Loucy (cell line): ENCODE measurements around the gene ARNT2.

Source experiments
- H2AFZ ChIP-seq: fragments of 200-600 bp; sonication (generic); 2 replicates; pipeline ENCODE4 v1.6.0; 2016; ENCODE audit warnings: antibody characterized with exemption, mild to moderate bottlenecking, low read length, moderate library complexity
- H3F3A ChIP-seq: fragments of 200-600 bp; 2 replicates; pipeline ENCODE4 v1.6.0; 2016; ENCODE audit warnings: antibody characterized with exemption, low read depth, mild to moderate bottlenecking
- H3K27me3 ChIP-seq: fragments of 200-600 bp; sonication (generic); 2 replicates; pipeline ENCODE4 v1.6.1; 2014; ENCODE audit warnings: low read length, mild to moderate bottlenecking; ENCODE audit not compliant: insufficient read depth, poor library complexity, severe bottlenecking
- H3K36me3 ChIP-seq: fragments of 200-600 bp; sonication (generic); 2 replicates; pipeline ENCODE4 v1.6.1; 2016; ENCODE audit warnings: low read length; ENCODE audit not compliant: insufficient read depth
- H3K4me1 ChIP-seq: fragments of 200-600 bp; sonication (generic); 2 replicates; pipeline ENCODE4 v1.5.1; 2014; ENCODE audit warnings: low read length, mild to moderate bottlenecking; ENCODE audit not compliant: insufficient read depth, poor library complexity, severe bottlenecking
- H3K4me2 ChIP-seq: fragments of 200-600 bp; sonication (generic); 2 replicates; pipeline ENCODE4 v1.6.0; 2014; ENCODE audit warnings: antibody characterized with exemption, low read length, low read depth, mild to moderate bottlenecking; ENCODE audit not compliant: poor library complexity, severe bottlenecking
- H3K4me3 ChIP-seq: fragments of 200-600 bp; sonication (generic); 2 replicates; pipeline ENCODE4 v1.5.1; 2014; ENCODE audit warnings: low read length, mild to moderate bottlenecking, mixed read lengths; ENCODE audit not compliant: poor library complexity, severe bottlenecking
- H3K79me2 ChIP-seq: fragments of 200-600 bp; sonication (generic); 2 replicates; pipeline ENCODE4 v1.6.1; 2014; ENCODE audit warnings: low read length; ENCODE audit not compliant: insufficient read depth
- H3K9ac ChIP-seq: fragments of 200-600 bp; sonication (generic); 2 replicates; pipeline ENCODE4 v1.6.0; 2014; ENCODE audit warnings: mild to moderate bottlenecking, low read depth, low read length, moderate library complexity; ENCODE audit not compliant: poor library complexity, severe bottlenecking
- H3K9me2 ChIP-seq: fragments of 200-600 bp; sonication (generic); replicated peaks from 2 replicates; pipeline ENCODE4 v1.6.1; 2016; ENCODE audit warnings: low read depth, low read length, mixed read lengths
- H3K9me3 ChIP-seq: fragments of 200-600 bp; sonication (generic); 2 replicates; pipeline ENCODE4 v1.6.1; 2014; ENCODE audit warnings: mild to moderate bottlenecking, antibody characterized with exemption, low read length, low read depth; ENCODE audit not compliant: insufficient read depth
- H4K20me1 ChIP-seq: fragments of 200-600 bp; sonication (generic); 2 replicates; pipeline ENCODE4 v1.6.0; 2014; ENCODE audit warnings: antibody characterized with exemption, low read length, mild to moderate bottlenecking; ENCODE audit not compliant: insufficient read depth, poor library complexity, severe bottlenecking
- CTCF ChIP-seq: fragments of 200-600 bp; sonication (generic); conservative IDR thresholded peaks from 2 replicates; pipeline ENCODE4 v1.5.1; 2014; ENCODE audit warnings: mild to moderate bottlenecking, antibody characterized with exemption, low read length
- EZH2phosphoT487 ChIP-seq: fragments of 200-600 bp; IDR thresholded peaks from 2 replicates; pipeline ENCODE4 v1.6.1; 2018; ENCODE audit warnings: antibody characterized with exemption, mild to moderate bottlenecking, moderate library complexity, borderline replicate concordance

Gene ARNT2

DNA sequence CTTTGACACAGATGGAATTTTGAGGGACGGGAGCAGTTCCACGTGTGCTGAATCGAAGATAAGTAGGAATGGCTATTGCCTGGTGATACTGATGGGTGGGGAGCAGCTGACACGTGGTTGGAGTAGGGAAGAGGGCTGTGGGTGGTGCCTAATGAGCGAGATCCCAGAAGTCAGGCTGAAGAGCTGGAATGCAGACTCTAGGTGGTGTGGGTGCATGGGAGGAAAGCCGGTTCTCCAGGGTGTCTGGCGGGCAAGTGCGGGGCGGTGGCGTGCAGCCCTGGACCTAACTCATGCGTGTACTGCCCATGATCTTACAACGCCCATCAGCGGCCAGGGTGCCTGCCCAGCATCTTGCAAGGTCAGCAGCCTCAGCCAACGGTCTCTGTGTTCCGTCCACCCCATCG is 63.1 kb downstream of the ARNT2 start:
- H3K4me3 ChIP-seq = no peak overlapping the region
- H3K9ac ChIP-seq = no peak overlapping the region
- TF ChIP-seq EZH2phosphoT487 (no peak), CTCF (no peak)
- no peaks in the 10 kb centered on the region for H3K27me3 ChIP-seq
- H3K9me2 ChIP-seq = no peaks in the 10 kb centered on the region
- no peaks in the 10 kb centered on the region for H4K20me1 ChIP-seq
- no peak overlapping the region for H3K4me2 ChIP-seq
- no peak overlapping the region for H2AFZ ChIP-seq
- no peaks in the 10 kb centered on the region for H3K4me1 ChIP-seq
- H3K9me3 ChIP-seq = 0 out of 2 replicates have a peak, but pooled peaks cover 2% of the 10 kb centered on the region
- no peaks in the 10 kb centered on the region for H3F3A ChIP-seq
- H3K79me2 ChIP-seq = no peaks in the 10 kb centered on the region
- H3K36me3 ChIP-seq = no peaks in the 10 kb centered on the region

DNA sequence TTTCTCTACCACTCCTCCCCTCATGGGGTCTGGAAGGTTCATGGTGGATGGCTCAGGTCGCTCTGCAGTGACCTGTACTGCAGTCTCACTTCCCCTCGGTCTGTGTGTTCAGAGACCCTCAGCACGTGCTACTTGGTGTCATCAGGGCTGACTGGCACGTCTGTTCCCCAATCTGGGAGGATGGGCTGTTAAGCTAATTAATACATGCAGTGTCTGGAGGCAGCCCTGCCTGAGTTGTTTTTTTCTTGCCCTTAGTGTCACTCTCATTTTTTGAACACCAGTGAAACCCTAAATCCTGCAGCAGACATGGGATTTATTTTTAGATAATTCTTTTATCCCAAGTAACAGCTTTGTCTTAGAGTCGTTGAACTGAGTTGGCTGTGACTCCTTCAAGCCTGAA is 64.6 kb downstream of the ARNT2 start:
- TF ChIP-seq EZH2phosphoT487 (no peak), CTCF (no peak)
- no peak overlapping the region for H3K4me3 ChIP-seq
- no peaks in the 10 kb centered on the region for H4K20me1 ChIP-seq

DNA sequence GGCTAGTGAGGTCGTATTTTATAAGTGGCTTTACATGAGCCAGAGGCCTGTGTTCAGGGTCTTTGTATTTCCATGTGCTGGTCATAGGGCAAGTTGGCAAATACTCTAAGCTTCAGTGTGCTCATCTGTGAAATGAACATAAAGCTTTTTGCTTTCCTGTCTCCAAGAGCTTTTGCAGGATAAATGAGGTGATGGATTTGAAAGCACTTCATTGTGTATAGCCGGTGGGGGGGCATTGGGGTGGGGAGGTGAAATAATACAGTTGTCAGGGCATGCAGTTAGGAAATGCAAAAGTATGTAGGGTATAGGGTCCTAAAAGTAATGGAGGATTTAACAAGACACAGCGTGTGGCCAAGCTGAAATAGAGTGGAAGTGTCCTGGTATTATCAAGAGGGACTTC is 67.7 kb downstream of the ARNT2 start:
- no peak overlapping the region for H3K4me3 ChIP-seq
- no peaks in the 10 kb centered on the region for H3K79me2 ChIP-seq
- no peaks in the 10 kb centered on the region for H3K27me3 ChIP-seq
- no peak overlapping the region for H3K4me2 ChIP-seq
- no peaks in the 10 kb centered on the region for H4K20me1 ChIP-seq
- no peak overlapping the region for H3K9ac ChIP-seq
- H3K9me3 ChIP-seq = peaks cover 9% of the 10 kb centered on the region; the same call in 1 of the 2 replicates
- H3K9me2 ChIP-seq = no peaks in the 10 kb centered on the region
- H3F3A ChIP-seq = no peaks in the 10 kb centered on the region
- H3K4me1 ChIP-seq = no peaks in the 10 kb centered on the region
- H2AFZ ChIP-seq = no peak overlapping the region
- TF ChIP-seq EZH2phosphoT487 = no peak
- TF ChIP-seq CTCF = no peak
- H3K36me3 ChIP-seq = no peaks in the 10 kb centered on the region

More for the DNA sequence above, 64.6 kb downstream of the ARNT2 start:
- Histone ChIP-seq H3K36me3 (no peaks in the 10 kb centered on the region), H3K9me3 (0 out of 2 replicates have a peak, but pooled peaks cover 2% of the 10 kb centered on the region), H3K9ac (no peak overlapping the region), H3K4me2 (no peak overlapping the region), H2AFZ (no peak overlapping the region), H3F3A (no peaks in the 10 kb centered on the region), H3K27me3 (no peaks in the 10 kb centered on the region), H3K4me1 (no peaks in the 10 kb centered on the region), H3K9me2 (no peaks in the 10 kb centered on the region), H3K79me2 (no peaks in the 10 kb centered on the region)
